HG03135 (cell line): Measurements from ENCODE around the gene NFIC.
"Not testable (repeated sequence)": the region's sequence is repeated elsewhere in the genome, so short reads cannot be mapped to it uniquely, and the experiment has no call there.

Experiments used
- ATAC-seq: cut with Tn5 transposase; IDR thresholded peaks from one replicate; pipeline ENCODE4 v1.9.1; 2021; ENCODE audit warnings: mild to moderate bottlenecking, moderate library complexity; ENCODE audit not compliant: unreplicated experiment

The NFIC gene

DNA sequence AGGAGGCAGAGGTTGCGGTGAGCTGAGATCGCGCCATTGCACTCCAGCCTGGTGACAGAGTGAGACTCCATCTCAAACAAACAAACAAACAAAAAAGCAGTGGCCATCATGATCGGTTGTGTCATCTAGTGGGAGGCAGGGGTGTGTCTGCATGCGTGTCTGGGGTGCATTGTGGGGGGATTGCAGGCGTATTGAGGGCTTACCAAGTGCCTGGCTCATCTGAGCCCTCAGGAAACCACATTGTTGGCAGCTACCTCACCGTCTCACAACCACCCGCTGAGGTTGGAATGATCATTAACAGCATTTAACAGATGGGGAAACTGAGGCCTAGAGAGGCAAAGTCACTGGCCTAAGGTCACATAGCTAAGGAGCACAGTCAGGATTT, 30.5 kb downstream of the NFIC start:
- ATAC-seq = no peak

DNA sequence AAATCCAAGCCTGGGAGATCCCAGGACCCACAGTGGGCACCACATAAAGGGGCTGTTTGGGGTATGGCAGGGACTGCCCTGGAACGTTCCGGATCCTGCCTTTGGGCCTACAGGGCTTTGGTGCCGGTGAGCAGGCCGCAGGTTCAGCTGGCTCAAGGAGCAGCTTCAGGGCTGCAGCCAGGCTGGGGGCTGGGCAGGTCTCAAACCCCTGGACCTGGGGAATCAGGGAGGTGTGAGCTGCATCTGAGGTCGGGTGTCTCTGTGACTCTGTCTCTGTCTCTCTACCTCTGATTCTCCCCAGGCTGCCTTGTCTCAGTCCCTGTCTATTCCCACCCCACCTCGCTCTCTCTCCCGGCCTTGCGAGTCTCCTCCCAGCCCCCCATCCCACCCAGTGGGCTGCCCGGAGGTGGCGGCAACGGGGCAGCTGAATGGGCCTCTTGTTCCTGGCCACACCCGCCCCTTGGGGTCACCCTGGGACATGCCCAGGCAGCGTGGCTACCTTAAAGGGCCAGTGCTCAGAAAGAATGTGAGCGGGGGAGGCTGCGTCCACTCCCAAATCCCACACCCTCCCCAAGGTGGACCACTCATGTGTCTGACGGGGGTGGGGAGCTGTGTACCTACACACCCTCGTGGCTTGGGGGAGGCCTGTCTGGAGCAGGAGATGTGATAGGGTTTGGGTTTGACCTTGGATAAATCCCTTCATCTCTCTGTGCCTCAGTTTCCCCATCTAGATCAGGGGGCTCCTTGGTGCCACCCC, 31.1 kb downstream of the NFIC start:
- ATAC-seq = no peak

DNA sequence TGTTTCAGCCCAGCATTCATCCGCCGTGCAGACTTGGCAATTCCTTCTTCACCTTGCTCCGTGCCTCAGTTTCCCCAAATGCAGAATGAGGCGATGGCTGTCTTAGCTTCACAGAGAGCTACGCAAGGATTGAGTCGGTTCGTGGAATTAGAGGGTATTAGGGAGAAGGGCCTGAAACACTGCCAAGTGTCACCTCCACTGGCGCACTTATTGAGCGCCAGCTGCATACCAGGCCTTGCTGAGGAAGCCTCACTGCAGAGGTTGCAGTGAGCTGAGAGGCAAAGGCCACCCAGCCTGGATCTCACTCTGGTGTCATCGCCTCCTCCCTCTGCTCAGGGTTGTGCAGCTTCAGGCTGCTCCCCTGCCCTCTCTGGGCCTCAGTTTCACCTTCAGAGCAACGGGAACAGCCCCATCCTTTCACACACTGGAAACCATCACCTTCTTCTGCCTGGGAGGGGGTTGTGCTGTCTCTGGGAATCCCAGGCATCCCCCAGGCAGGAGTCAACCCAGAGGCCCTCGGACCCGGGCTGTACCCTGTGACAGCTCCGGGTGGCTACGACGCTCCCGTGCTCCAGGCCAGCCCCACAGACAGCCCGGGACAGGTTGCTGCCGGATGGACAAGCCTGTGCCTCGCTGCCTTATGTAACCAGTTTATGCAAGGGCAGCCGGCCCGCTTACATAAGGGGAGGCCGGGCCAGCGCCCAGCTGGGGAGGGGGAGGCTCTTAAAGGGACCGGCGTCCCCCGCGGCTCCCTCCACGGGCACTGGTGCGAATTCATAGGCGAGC, 31.9 kb downstream of the NFIC start:
- no peak for ATAC-seq

DNA sequence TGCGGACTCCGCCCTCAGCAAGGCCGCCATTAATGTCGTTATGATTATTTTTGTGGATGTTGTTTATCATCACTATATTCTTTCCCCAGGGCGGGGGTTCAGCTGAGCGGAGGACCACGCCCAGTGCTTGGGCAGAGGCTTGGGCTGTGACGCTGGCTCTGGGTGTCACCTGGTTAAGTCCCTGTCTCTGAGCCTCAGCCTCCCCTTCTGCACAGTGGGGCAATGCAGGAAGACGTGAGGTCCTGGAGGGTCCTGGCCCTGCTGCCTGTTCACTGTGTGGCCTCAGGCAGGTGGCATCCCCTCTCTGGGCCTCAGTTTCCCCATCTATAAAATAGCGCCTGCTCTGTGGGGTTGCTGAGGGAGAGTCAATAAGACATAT, 32.5 kb downstream of the NFIC start:
- ATAC-seq = no peak

DNA sequence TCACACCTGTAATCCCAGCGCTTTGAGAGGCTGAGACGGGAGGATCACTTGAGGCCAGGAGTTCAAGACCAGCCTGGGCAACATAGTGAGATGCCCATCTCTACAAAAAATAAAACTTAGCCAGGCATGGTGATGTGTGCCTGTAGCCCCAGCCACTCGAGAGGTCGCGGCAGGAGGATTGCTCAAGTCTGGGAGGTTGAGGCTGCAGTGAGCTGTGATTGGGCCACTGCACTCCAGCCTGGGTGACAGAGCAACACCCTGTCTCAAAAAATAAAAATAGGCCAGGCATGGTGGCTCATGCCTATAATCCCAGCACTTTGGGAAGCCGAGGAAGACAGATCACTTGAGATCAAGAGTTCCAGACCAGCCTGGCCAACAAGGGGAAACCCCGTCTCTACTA, 32.9 kb downstream of the NFIC start:
- not testable (repeated sequence) for ATAC-seq

DNA sequence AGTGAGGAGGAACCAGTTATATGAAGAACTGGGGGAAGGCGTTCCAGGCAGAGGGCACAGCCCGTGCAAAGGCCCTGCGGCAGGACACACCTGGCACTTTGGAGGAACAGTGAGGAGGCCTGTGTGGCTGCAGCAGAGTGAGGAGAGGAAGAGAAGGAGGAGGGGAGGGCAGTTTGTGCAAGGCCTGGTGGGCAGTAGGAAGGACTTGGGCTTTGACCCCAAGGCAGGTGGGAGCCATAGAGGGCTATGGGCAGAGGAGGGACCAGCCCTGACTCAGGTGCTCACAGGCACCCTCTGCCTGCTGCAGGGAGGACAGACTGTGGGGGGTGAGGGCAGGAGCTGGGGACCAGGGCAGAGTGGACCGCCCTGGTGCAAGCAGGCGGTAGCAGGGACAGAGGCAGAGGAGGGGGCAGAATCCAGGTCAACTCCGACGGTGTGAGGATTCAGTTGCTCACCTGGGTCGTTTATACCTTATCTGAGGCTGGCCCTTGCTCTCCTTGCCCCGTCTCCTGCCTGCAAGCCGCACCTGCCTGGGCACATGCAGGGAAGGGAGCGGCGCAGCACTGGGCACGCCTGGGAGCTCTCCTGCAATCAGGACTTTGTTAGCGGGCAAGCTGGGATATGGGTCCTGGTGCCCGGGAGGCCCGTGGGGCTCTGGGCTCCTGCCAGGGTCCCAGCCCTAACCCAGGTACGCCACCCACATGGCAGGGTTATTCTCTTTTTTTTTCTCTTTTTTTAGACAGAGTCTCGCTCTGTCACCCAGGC, 34.8 kb downstream of the NFIC start:
- no peak for ATAC-seq

DNA sequence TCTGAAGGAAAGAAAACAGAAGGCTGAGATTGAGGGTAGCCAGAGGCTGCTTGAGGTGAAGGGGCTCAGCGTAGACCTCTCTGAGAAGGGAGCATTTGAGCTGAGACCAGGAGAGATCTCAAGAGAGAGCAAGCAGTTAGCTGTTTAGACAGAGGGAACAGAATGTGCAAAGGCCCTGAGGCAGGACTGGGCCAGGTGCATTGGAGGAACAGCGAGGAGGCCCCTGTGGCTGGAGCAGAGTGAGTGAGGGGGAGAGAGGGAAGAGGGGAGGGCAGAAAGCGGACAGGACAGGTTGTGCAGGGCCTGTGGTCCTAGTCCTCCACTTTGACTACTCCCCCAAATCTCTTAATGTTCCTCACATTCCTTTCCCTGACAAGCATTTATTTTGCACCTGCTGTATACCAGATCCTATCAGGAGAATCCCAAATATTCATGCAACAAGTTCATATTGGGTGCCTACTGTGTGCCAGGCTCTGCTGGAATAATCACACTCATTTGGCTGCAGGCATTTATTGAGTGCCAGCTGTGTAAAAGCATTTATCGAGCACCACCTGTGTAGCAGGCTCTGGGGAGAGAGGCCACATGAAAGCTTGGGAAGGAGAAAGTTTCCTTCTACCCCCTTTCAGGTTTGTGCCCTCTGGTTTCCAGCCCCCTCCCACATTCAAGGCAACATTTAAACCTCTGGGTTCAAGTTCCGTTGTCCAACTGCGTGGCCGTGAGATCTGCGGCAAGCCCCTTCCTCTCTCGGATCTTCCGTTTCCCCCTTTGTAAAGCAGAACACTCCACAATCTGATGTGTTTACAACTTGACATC, 36.5 kb downstream of the NFIC start:
- no peak for ATAC-seq

DNA sequence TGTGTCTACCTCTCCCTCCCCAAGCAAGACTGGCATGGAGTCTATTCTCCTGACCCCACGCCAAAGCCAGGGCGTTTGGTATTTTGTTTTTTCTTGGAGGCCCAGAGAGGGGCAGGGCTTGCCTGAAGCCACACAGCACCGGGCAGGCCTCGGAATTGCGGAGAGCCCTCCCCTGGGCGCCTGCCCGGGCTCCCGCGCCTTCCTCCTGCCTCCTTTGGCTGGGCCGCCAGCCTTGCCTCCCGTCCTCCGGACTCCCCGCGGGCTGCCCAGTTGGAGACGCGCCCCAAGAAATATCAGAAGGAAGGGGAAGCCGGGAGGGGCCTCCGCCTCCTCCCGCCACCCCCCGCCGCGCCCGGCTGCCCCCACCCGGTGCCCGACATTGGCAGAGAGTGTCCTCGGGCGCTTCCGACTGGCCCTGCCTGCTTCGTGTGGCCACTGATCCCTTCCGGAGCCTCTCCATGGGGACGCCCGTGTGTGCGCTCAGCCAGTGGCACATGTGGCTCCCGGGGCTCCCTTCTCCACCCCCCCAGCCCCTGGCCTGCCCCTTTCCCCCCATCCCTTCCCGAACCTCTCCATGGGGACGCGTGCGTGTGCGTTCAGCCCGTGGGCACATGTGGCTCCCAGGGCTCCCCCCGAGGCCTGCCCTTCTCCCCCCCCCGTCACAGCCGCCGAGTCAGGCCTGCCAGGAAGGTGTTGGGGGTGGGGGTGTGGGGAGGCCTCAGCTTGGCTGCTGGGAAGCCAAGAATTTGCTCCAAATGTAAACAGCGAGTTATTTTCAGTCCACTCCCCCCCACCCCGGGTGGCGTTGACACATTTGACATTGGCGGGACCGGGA, 37.3 kb downstream of the NFIC start:
- ATAC-seq = no peak

DNA sequence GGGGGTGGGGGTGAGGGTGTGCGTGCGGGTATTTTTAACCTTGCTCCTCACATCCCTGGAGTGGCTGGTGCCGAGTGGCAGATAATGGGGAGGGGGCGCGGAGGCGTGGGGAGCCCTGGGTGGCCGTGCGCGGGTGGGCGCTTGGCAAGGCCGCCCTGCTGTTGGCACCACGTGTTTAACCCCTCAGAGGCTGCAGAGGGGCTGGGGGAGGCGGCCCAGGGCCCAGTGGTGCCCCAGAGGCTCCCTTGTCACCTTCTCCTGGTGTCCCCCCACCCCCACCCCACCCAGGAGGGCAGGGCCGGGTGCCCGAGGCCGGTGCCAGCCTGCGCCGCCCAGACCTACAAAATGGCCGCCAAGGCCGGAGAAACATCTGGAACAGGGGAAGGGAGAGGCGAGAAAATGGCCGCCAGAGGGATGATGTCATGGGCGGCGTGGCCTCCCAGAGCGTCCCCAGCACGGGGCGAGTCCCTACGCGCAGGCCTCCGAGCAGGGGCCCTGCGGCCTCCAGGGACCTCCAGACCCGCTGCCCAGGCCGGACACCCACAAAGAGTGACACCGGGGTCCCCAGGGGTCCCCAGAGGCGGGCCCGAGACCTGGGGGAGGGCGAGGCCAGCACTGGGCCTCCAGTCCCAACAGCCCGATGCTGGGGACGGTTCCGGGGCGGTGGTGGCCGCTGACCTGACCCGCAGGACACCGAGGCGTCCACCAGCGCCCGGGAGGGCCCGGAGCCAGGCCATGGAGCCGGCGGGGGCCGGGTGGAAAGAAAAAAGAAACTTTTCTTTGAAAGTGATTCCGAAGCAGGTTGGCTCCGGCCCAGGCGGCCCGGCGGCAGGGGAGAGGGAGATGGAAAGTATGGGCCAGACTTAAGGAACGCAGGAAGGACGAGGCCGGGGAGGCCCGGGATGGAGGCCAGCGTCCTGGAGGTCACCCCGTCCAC, 38.2 kb downstream of the NFIC start:
- no peak for ATAC-seq

DNA sequence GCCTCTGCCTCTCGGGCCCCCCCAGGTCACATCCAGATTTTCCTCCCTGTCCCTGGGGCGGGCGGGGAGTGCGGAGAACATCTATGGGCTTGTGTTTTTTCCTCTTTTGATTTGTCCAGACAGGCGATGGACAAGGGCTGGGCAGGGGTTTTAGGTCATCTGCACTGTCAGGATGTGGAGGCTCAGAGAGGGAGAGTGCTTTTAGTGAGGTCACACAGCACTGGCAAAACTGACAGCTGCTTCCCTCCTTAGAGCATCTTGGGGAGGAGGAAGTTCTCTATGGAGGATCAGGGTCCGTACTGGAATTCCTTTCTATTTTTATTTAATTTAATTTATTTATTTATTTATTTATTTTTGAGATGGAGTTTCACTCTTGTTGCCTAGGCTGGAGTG, 38.9 kb downstream of the NFIC start:
- no peak for ATAC-seq

DNA sequence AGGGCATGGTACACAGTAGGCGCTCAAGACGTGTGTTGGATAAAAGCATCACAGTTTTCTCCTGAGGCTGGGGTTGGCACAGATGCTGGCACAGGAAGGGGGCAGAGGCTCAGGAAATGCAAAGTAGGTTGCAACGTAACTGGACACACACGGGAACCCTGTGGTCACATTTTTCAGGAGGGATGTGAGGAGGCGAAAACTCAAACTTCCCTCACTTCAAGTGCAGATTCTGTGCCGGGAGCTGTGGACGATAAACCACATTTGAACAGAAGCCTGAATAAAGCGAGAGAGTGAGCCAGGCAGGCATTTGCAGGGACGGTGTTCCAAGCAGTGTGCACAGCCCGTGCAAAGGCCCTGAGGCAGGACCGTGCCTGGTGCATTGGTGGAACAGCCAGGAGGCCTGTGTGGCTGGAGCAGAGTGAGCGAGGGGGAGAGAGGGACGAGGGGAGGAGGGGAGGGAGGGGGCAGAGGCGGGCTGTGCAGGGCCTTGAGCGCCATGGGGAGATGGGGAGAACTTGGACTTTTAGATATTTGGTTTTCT, 40.3 kb downstream of the NFIC start:
- no peak for ATAC-seq

DNA sequence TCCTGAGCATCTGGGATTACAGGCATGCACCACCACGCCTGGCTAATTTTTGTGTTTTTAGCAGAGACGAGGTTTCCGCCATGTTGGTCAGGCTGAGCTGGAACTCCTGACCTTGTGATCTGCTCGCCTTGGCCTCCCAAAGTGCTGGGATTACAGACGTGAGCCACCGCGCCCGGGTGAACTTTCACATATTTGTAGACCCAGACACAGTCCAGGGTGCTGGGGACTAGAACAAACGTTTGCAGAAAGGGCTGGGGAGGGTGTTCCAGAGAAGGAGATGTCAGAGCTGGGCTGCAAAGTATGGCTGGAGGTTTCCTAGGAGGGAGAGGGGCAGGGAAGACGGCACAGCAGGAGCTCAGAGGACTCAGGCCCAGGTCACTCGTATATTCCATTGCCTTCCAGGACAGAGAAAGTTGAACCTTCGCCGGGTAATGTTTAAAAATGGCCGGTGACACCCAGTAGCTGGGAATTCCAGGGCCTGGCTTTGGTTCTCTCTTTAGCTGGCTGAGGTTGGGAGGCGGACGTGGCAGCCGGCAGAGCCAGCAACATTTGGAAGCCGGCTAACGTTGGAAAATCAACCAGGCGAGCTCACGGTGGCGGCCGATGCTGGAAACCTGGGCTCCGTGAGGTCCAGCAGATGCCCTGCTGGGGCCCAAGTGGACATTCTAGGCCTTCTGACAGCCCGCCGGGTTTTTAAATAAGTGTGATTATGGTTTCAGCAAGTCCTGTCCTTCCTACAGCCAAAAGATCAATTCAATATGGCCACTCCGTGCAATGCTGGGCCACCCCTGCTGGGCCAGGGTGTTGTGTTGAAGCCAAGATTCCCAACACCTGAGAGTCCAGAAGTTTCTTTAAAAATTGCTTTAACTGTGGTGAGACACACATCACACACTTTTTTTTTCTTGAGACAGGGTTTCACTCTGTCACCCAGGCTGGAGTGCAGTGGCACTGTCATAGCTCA, 41.5 kb downstream of the NFIC start:
- ATAC-seq = no peak

DNA sequence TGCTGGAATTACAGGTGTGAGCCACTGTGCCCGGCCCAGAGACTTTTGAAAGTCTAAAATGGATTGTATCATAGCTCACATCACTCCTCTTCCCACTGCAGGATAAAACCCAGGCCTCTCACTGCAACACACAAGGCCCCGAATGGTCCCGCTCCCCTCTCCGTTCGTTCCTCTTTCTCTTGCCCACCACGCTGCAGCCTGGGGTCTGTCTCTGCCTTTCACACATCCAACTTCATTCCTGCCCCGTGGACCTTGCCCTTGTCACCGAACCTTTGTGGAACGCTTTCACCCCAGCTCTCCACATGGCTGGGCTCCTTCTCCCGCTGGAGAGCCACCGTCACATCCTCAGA, 42.6 kb downstream of the NFIC start:
- ATAC-seq = no peak

DNA sequence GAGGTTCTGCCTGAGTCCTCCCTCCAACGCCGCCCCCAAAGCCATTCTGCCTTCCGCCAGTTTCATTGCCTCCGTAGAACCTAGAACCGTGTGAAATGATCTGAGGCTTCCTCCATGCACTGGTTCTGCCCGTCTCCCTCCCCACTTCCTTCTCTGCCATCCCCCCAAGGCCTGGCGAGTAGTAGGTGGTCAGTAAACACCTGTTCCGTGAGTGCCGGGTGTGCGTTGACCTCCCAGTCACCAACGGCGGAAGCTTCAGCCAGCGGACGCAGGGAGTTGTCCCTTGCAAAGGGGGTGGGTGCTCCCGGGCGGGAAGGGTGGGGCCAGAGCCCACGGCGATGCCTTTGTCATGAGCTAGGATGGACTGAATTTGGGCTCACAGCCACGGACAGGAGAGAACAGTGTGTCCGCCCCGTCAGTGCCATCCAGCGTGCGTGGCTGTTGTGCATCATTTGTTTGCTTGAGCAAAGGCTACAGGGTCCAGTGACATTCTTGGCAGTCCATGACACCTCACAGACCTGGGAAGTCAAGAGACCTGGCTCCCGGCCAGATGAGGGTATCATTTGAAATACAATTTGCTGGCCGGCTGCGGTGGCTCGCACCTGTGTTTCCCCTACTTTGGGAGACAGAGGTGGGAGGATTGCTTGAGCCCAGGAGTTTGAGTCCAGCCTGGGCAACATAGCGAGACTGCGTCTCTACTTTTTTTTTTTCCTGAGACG, 43.1 kb downstream of the NFIC start:
- ATAC-seq = no peak

DNA sequence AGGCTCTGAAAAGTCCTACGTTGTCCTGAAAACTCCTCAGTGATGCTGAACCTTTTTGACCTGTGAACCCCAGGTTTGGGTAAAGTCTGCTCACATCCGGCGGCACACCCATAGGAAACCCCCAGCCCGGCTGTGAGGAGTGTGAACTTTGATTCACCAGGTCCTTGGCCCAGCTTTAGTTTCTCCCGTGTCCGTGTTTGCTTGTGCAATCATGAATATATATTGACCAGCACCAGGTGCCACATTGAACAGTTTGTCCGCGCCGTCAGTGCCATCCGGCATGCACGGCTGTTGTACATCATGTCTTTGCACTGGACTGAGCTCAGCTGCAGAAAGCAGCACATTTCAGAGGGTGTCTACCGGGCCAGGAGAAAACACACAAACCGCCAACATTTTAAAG, 45.3 kb downstream of the NFIC start:
- no peak for ATAC-seq

DNA sequence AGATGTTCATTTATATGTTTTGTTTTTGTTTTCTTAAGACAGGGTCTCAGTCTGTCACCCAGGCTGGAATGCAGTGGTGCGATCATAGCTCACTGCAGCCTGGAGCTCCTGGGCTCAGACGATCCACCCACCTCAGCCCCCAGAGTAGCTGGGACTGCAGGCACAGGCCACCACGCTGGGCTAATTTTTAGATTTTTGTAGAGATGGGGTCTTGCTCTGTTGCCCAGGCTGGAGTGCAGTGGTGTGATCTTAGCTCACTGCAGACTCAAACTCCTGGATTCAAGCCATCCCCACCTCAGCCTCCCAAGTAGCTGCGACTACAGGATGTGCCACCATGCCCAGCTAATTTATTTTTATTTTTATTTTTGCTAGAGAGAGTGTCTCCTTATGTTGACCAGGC, 45.7 kb downstream of the NFIC start:
- no peak for ATAC-seq

DNA sequence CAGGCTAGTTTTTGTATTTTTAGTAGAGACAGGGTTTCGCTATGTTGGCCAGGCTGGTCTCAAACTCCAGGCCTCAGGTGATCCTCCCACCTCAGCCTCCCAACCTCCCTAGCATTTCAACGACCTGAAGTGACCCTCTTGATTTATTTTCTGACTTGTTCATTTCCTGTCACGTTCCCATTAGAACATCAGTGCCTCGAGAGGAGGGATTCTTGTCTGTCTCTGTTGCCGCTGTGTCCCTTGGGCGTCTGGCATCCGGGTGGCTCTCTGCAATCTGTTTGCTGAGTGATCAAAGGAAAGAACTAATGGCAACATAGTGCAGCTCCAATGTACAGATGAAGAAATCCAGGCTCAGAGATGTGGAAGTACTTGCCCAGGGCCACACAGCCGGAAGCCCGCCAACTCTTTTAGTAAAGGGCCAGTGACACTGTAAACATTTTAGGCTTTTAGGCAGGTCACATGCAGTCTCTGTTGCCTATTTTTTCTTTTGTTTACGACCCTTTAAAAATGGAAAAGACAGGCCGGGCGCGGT, 47.5 kb downstream of the NFIC start:
- ATAC-seq = no peak
